Panc1 (cell line): ENCODE data around the gene WASF3. TPM values are rescaled to one million over a fixed set of nuclear protein-coding genes. Genes with fewer than 3 reads are reported as not detected.
"Not testable (repeated sequence)": the region's sequence is repeated elsewhere in the genome, so short reads cannot be mapped to it uniquely, and the experiment has no call there.

ENCODE experiments used
- ATAC-seq: fragments of 200-7000 bp; cut with Tn5 transposase; 2 replicates; pipeline ENCODE4 v1.9.1; 2020; ENCODE audit warnings: mild to moderate bottlenecking, moderate library complexity
- BruUV-seq: library from RNA; stranded (reverse); fragments of 400-500 nt; replicated peaks from 2 replicates; lab custom pipeline; 2021; lab: Mats Ljungman, UMichigan
- CTCF ChIA-PET: fragments of 300-600 bp; sonication (Branson Sonifier 250); formaldehyde crosslinking; loops from one replicate; lab custom pipeline; 2022; ENCODE audit warnings: antibody characterized with exemption; lab: Charles Lee
- POLR2A ChIA-PET: fragments of 300-600 bp; sonication (Branson Sonifier 250); formaldehyde crosslinking; loops from one replicate; lab custom pipeline; 2022; ENCODE audit warnings: antibody characterized with exemption; lab: Charles Lee
- DNase-seq: peaks from one replicate; pipeline ENCODE4 v3.0.0-alpha.2; 2010; ENCODE audit warnings: low read depth, low spot score
- H3K27ac ChIP-seq: 2 replicates; pipeline ENCODE4 v1.5.1; 2011; ENCODE audit warnings: mild to moderate bottlenecking, low read length, inconsistent platforms
- H3K27me3 ChIP-seq: fragments of 200-500 bp; sonication (Bioruptor generic); 2 replicates; pipeline ENCODE4 v1.6.0; 2014; ENCODE audit warnings: low read length, inconsistent platforms; ENCODE audit not compliant: control insufficient read depth, insufficient read depth
- H3K36me3 ChIP-seq: fragments of 200-500 bp; sonication (Bioruptor generic); 2 replicates; pipeline ENCODE4 v1.5.1; 2014; ENCODE audit warnings: inconsistent platforms, mild to moderate bottlenecking, low read length, moderate library complexity; ENCODE audit not compliant: control insufficient read depth, insufficient read depth
- H3K4me1 ChIP-seq: 2 replicates; pipeline ENCODE4 v1.5.1; 2011; ENCODE audit warnings: inconsistent platforms, mild to moderate bottlenecking, low read length, moderate library complexity; ENCODE audit not compliant: control insufficient read depth, insufficient read depth
- H3K4me3 ChIP-seq, 2 experiments: 2 replicates each; pipeline ENCODE4 v1.5.1; 2011 to 2012; ENCODE audit warnings: low read depth in 2 of 2, low read length in 2 of 2, mild to moderate bottlenecking in 2 of 2, inconsistent platforms in 1 of 2, moderate library complexity in 1 of 2
- H3K9me3 ChIP-seq: fragments of 200-500 bp; sonication (Bioruptor generic); 2 replicates; pipeline ENCODE4 v1.5.1; 2014; ENCODE audit warnings: low read depth, mild to moderate bottlenecking, inconsistent platforms, low read length, moderate library complexity; ENCODE audit not compliant: control insufficient read depth, insufficient read depth
- CTCF ChIP-seq: fragments of 450-650 bp; IDR thresholded peaks from 2 replicates; pipeline ENCODE4 v1.5.1; 2017; ENCODE audit warnings: mild to moderate bottlenecking
- POLR2AphosphoS5 ChIP-seq: IDR thresholded peaks from 2 replicates; pipeline ENCODE4 v1.6.1; 2012; ENCODE audit warnings: mild to moderate bottlenecking, low read depth, low read length, moderate library complexity
- REST ChIP-seq, 2 experiments: IDR thresholded peaks; 2 replicates each; pipeline ENCODE4 v1.6.1; 2011 to 2012; ENCODE audit warnings: low read depth in 2 of 2, control low read depth in 1 of 2, low read length in 1 of 2, mild to moderate bottlenecking in 1 of 2, moderate library complexity in 1 of 2; ENCODE audit not compliant: insufficient read depth in 1 of 2
- SIN3A ChIP-seq: IDR thresholded peaks from 2 replicates; pipeline ENCODE4 v1.6.1; 2012; ENCODE audit warnings: low read depth, mild to moderate bottlenecking, low read length, moderate library complexity, borderline replicate concordance; ENCODE audit not compliant: insufficient read depth
- TCF7L2 ChIP-seq: IDR thresholded peaks from 2 replicates; pipeline ENCODE4 v1.6.1; 2011; ENCODE audit warnings: mild to moderate bottlenecking, low read depth, low read length, inconsistent platforms
- in situ Hi-C: cut with HindIII; loops from 2 replicates; pipeline ENCODE4 v1.10.0; 2016; ENCODE audit warnings: low sequenced_read_pairs, low pct_unique_long_range_greater_than_20kb
- intact Hi-C: fragments of 100-400 bp; cut with micrococcal nuclease; formaldehyde crosslinking; loops from one replicate; pipeline ENCODE4 v1.10.0; 2022; ENCODE audit not compliant: unreplicated experiment
- total RNA-seq: library from RNA; stranded (reverse); gene quantifications from one replicate; pipeline ENCODE4 v1.2.1, GENCODE V29; 2021; ENCODE audit not compliant: unreplicated experiment

WASF3 gene
- total RNA-seq, 1 experiment from 2014 or later: 20.2 TPM

- H3K27ac ChIP-seq: no peak overlapping the region
- no peak for ATAC-seq
- DNase-seq: no peak
- in situ Hi-C loops: no loop called here
- BruUV-seq: no TSS peak
- intact Hi-C loops: no loop called here
- ChIA-PET CTCF (no interaction called here), POLR2A (no interaction called here)
- no peaks in the 10 kb centered on the region for H3K9me3 ChIP-seq
- no peaks in the 10 kb centered on the region for H3K4me1 ChIP-seq
- H3K4me3 ChIP-seq: no peak overlapping the region
- H3K27me3 ChIP-seq: no peaks in the 10 kb centered on the region
- no peak for TF ChIP-seq SIN3A
- TF ChIP-seq REST (IDR thresholded peaks at IDR 0.05; ENCODE audit: insufficient read depth in 1 of 2, low read depth in 2 of 2, low read length in 1 of 2): no peak
- no peak for TF ChIP-seq TCF7L2
- TF ChIP-seq CTCF: no peak
- no peak for TF ChIP-seq POLR2AphosphoS5
- no peaks in the 10 kb centered on the region for H3K36me3 ChIP-seq
These were observed 164.0 kb downstream of the WASF3 start for GRCh38 chr13:26721251-26722121.

- DNase-seq: no peak
- H3K36me3 ChIP-seq: no peaks in the 10 kb centered on the region
- intact Hi-C loops (no loop called here), in situ Hi-C loops (no loop called here)
- TF ChIP-seq POLR2AphosphoS5 (no peak), SIN3A (no peak), CTCF (no peak), REST (IDR thresholded peaks at IDR 0.05; ENCODE audit: insufficient read depth in 1 of 2, low read depth in 2 of 2, low read length in 1 of 2) (no peak)
- POLR2A ChIA-PET: no interaction called here
- no peak for ATAC-seq
- CTCF ChIA-PET: no interaction called here
- no peaks in the 10 kb centered on the region for H3K27me3 ChIP-seq
- H3K9me3 ChIP-seq: no peaks in the 10 kb centered on the region
- no peak overlapping the region for H3K4me3 ChIP-seq
- no TSS peak for BruUV-seq
- no peaks in the 10 kb centered on the region for H3K4me1 ChIP-seq
- no peak overlapping the region for H3K27ac ChIP-seq
These were observed 164.8 kb downstream of the WASF3 start for GRCh38 chr13:26722321-26722720.

GRCh38 chr13:26723620-26724019 lies 166.1 kb downstream of the WASF3 start:
- intact Hi-C loops, H3K4me1 ChIP-seq, H3K36me3 ChIP-seq, H3K9me3 ChIP-seq, H3K27me3 ChIP-seq, DNase-seq, H3K27ac ChIP-seq, CTCF ChIA-PET, POLR2A ChIA-PET, BruUV-seq, H3K4me3 ChIP-seq, in situ Hi-C loops, ATAC-seq: not testable (repeated sequence)
